PC-9 (cell line): ENCODE data around the gene PACRGL. TPM values are rescaled to one million over a fixed set of nuclear protein-coding genes. Genes with fewer than 3 reads are reported as not detected.
"Not testable (repeated sequence)": the region's sequence is repeated elsewhere in the genome, so short reads cannot be mapped to it uniquely, and the experiment has no call there.

ENCODE experiments used
- BruUV-seq: library from RNA; stranded (reverse); fragments of 400-500 nt; replicated peaks from 2 replicates; lab custom pipeline; 2021; lab: Mats Ljungman, UMichigan
- CTCF ChIA-PET: fragments of 300-600 bp; sonication (Branson Sonifier 250); formaldehyde crosslinking; loops from one replicate; lab custom pipeline; 2022; ENCODE audit warnings: antibody characterized with exemption; lab: Charles Lee
- POLR2A ChIA-PET: fragments of 300-600 bp; sonication (Branson Sonifier 250); formaldehyde crosslinking; loops from one replicate; lab custom pipeline; 2022; ENCODE audit warnings: antibody characterized with exemption; ENCODE audit not compliant: unreplicated experiment; lab: Charles Lee
- DNase-seq, 2 experiments: peaks; one replicate each; pipeline versions ENCODE4 v3.0.0 to v3.0.0-alpha.2; 2015 to 2022; ENCODE audit warnings: mixed read lengths in 1 of 2
- H2AFZ ChIP-seq: fragments of 200-600 bp; sonication (generic); 2 replicates; pipeline ENCODE4 v1.8.1; 2017; ENCODE audit warnings: antibody characterized with exemption
- H3F3A ChIP-seq: fragments of 200-600 bp; sonication (generic); 2 replicates; pipeline ENCODE4 v1.8.1; 2017; ENCODE audit warnings: antibody characterized with exemption, mild to moderate bottlenecking, low read depth; ENCODE audit not compliant: insufficient read depth
- H3K27ac ChIP-seq: fragments of 200-600 bp; sonication (generic); 2 replicates; pipeline ENCODE4 v1.6.1; 2016; ENCODE audit warnings: mixed run types
- H3K27me3 ChIP-seq: fragments of 200-600 bp; sonication (generic); 2 replicates; pipeline ENCODE4 v1.6.1; 2016; ENCODE audit warnings: low read depth, mixed run types; ENCODE audit not compliant: insufficient read depth
- H3K36me3 ChIP-seq: fragments of 200-600 bp; sonication (generic); 2 replicates; pipeline ENCODE4 v1.6.1; 2016; ENCODE audit warnings: low read depth, mixed run types
- H3K4me1 ChIP-seq: fragments of 200-600 bp; sonication (generic); replicated peaks from 2 replicates; pipeline ENCODE4 v1.6.1; 2016; ENCODE audit warnings: mixed run types; ENCODE audit not compliant: insufficient read depth
- H3K4me2 ChIP-seq: fragments of 200-600 bp; sonication (generic); 2 replicates; pipeline ENCODE4 v1.6.1; 2017; ENCODE audit warnings: mixed run types
- H3K4me3 ChIP-seq: fragments of 200-600 bp; sonication (generic); 2 replicates; pipeline ENCODE4 v1.6.1; 2016; ENCODE audit warnings: mixed run types
- H3K79me2 ChIP-seq: fragments of 200-600 bp; sonication (generic); 2 replicates; pipeline ENCODE4 v1.6.1; 2017; ENCODE audit warnings: low read depth, mixed run types
- H3K9me2 ChIP-seq: fragments of 200-600 bp; sonication (generic); 2 replicates; pipeline ENCODE4 v1.8.1; 2017; ENCODE audit warnings: mild to moderate bottlenecking; ENCODE audit not compliant: insufficient read depth
- H3K9me3 ChIP-seq: fragments of 200-600 bp; sonication (generic); 2 replicates; pipeline ENCODE4 v1.8.1; 2016; ENCODE audit warnings: low read depth; ENCODE audit not compliant: insufficient read depth
- H4K20me1 ChIP-seq: fragments of 200-600 bp; sonication (generic); 2 replicates; pipeline ENCODE4 v1.8.1; 2017; ENCODE audit not compliant: insufficient read depth
- CTCF ChIP-seq: fragments of 200-600 bp; sonication (generic); conservative IDR thresholded peaks from 2 replicates; pipeline ENCODE4 v1.6.1; 2017; ENCODE audit warnings: mixed run types, antibody characterized with exemption, mild to moderate bottlenecking, moderate library complexity
- EZH2 ChIP-seq: fragments of 200-600 bp; sonication (generic); IDR thresholded peaks from 2 replicates; pipeline ENCODE4 v1.8.0; 2017; ENCODE audit warnings: antibody characterized with exemption, low read depth
- intact Hi-C: fragments of 100-400 bp; cut with micrococcal nuclease; formaldehyde crosslinking; loops from one replicate; pipeline ENCODE4 v1.10.0; 2022; ENCODE audit not compliant: unreplicated experiment
- total RNA-seq: library from RNA; stranded (reverse); gene quantifications from 2 replicates; pipeline ENCODE4 v1.2.3, GENCODE V29; 2021

The PACRGL gene
- total RNA-seq, 1 experiment from 2014 or later, result 23.0 TPM

- H3K79me2 ChIP-seq, result no peaks in the 10 kb centered on the region
- TF ChIP-seq CTCF (no peak), EZH2 (no peak)
- no peak overlapping the region for H3K27ac ChIP-seq
- no TSS peak for BruUV-seq
- CTCF ChIA-PET, result no interaction called here
- H3K9me2 ChIP-seq, result no peaks in the 10 kb centered on the region
- no peaks in the 10 kb centered on the region for H3K27me3 ChIP-seq
- DNase-seq, result no peak
- H3K4me1 ChIP-seq, result no peaks in the 10 kb centered on the region
- H2AFZ ChIP-seq, result no peak overlapping the region
- no peak overlapping the region for H3K4me3 ChIP-seq
- H3K36me3 ChIP-seq, result 0 out of 2 replicates have a peak, but pooled peaks cover 3% of the 10 kb centered on the region
- H3K4me2 ChIP-seq, result no peak overlapping the region
- no peaks in the 10 kb centered on the region for H3K9me3 ChIP-seq
- no peaks in the 10 kb centered on the region for H4K20me1 ChIP-seq
- no peaks in the 10 kb centered on the region for H3F3A ChIP-seq
- POLR2A ChIA-PET, result no interaction called here
- intact Hi-C loops, result no loop called here
These were observed 24.7 kb downstream of the PACRGL start for GRCh38 chr4:20724915-20725314.

GRCh38 chr4:20735931-20736330 is 35.7 kb downstream of the PACRGL start:
- no peaks in the 10 kb centered on the region for H3F3A ChIP-seq
- H4K20me1 ChIP-seq, result no peaks in the 10 kb centered on the region
- CTCF ChIA-PET, result no interaction called here
- TF ChIP-seq CTCF (no peak), EZH2 (no peak)
- no peak overlapping the region for H3K4me3 ChIP-seq
- intact Hi-C loops, result no loop called here
- no peaks in the 10 kb centered on the region for H3K27me3 ChIP-seq
- H3K36me3 ChIP-seq, result peaks cover 18% of the 10 kb centered on the region; the same call in 1 of the 2 replicates
- POLR2A ChIA-PET, result no interaction called here
- H3K79me2 ChIP-seq, result no peaks in the 10 kb centered on the region
- H3K9me3 ChIP-seq, result peaks cover 18% of the 10 kb centered on the region; the same call in 1 of the 2 replicates
- H3K4me1 ChIP-seq, result no peaks in the 10 kb centered on the region
- no TSS peak for BruUV-seq
- H3K9me2 ChIP-seq, result no peaks in the 10 kb centered on the region
- H3K4me2 ChIP-seq, result no peak overlapping the region
- no peak overlapping the region for H2AFZ ChIP-seq
- H3K27ac ChIP-seq, result no peak overlapping the region
- DNase-seq, result no peak

GRCh38 chr4:20746000-20746399 is 45.7 kb downstream of the PACRGL start:
- H3K4me3 ChIP-seq, H3K36me3 ChIP-seq, H3F3A ChIP-seq, CTCF ChIA-PET, H3K4me2 ChIP-seq, H3K9me3 ChIP-seq, H4K20me1 ChIP-seq, H3K4me1 ChIP-seq, H3K27me3 ChIP-seq, H3K79me2 ChIP-seq, H2AFZ ChIP-seq, BruUV-seq, DNase-seq, POLR2A ChIA-PET, intact Hi-C loops, H3K9me2 ChIP-seq, H3K27ac ChIP-seq: not testable (repeated sequence)

GRCh38 chr4:20752641-20753040 is 52.4 kb downstream of the PACRGL start:
- H3K27me3 ChIP-seq, result no peaks in the 10 kb centered on the region
- DNase-seq, result no peak
- H4K20me1 ChIP-seq, result no peaks in the 10 kb centered on the region
- no peaks in the 10 kb centered on the region for H3K9me3 ChIP-seq
- BruUV-seq, result no TSS peak
- H3K79me2 ChIP-seq, result no peaks in the 10 kb centered on the region
- ChIA-PET CTCF (no interaction called here), POLR2A (no interaction called here)
- no peak overlapping the region for H3K4me2 ChIP-seq
- no peaks in the 10 kb centered on the region for H3K36me3 ChIP-seq
- no peaks in the 10 kb centered on the region for H3K4me1 ChIP-seq
- H3K4me3 ChIP-seq, result no peak overlapping the region
- H3F3A ChIP-seq, result no peaks in the 10 kb centered on the region
- TF ChIP-seq CTCF, result no peak
- no peak for TF ChIP-seq EZH2
- no peaks in the 10 kb centered on the region for H3K9me2 ChIP-seq
- no peak overlapping the region for H3K27ac ChIP-seq
- no peak overlapping the region for H2AFZ ChIP-seq
- intact Hi-C loops, result no loop called here
